HEK293 (cell line): ENCODE measurements around the gene BRD1.

ENCODE experiments used
- CTCF ChIA-PET: fragments of 350-600 bp; formaldehyde crosslinking; extraction: SDS; loops from one replicate; lab custom pipeline; 2021; ENCODE audit warnings: antibody characterized with exemption; lab: Yijun Ruan, JAX
- POLR2A ChIA-PET: fragments of 300-600 bp; formaldehyde crosslinking; extraction: SDS; loops from one replicate; lab custom pipeline; 2020; ENCODE audit warnings: antibody characterized with exemption, inconsistent platforms; lab: Yijun Ruan, JAX
- H3K27ac ChIP-seq: fragments of 200-500 bp; sonication (Bioruptor generic); 2 replicates; pipeline ENCODE4 v1.5.1; 2014; ENCODE audit warnings: low read depth, low read length, control low read depth, inconsistent platforms; ENCODE audit errors: extremely low read depth
- H3K36me3 ChIP-seq, 2 experiments: fragments of 200-500 bp in 1 of 2; sonication (Bioruptor generic) in 1 of 2; 1 replicate in 1 of 2; 2 replicates in 1 of 2; pipeline ENCODE4 v1.5.1; 2014 to 2017; ENCODE audit warnings: inconsistent platforms in 2 of 2, low read length in 2 of 2; ENCODE audit not compliant: control insufficient read depth in 2 of 2, insufficient read depth in 1 of 2
- H3K4me1 ChIP-seq: fragments of 200-500 bp; sonication (Bioruptor generic); 2 replicates; pipeline ENCODE4 v1.5.1; 2014; ENCODE audit warnings: mild to moderate bottlenecking, low read length, inconsistent platforms; ENCODE audit not compliant: control insufficient read depth, insufficient read depth
- H3K4me3 ChIP-seq: 2 replicates; pipeline ENCODE4 v1.5.1; 2011; ENCODE audit warnings: low read depth, mild to moderate bottlenecking, control low read depth, low read length, moderate library complexity
- H3K9me3 ChIP-seq: fragments of 200-500 bp; sonication (Bioruptor generic); 2 replicates; pipeline ENCODE4 v1.5.1; 2014; ENCODE audit warnings: low read depth, low read length, inconsistent platforms; ENCODE audit not compliant: control insufficient read depth, insufficient read depth
- AEBP2 ChIP-seq: fragments of 450-650 bp; formaldehyde crosslinking; IDR thresholded peaks from 2 replicates; pipeline ENCODE4 v1.5.1; 2016; ENCODE audit warnings: missing biosample characterization, missing genetic modification characterization, borderline replicate concordance
- KLF8 ChIP-seq: fragments of 450-650 bp; formaldehyde crosslinking; IDR thresholded peaks from 2 replicates; pipeline ENCODE4 v1.5.1; 2016; ENCODE audit warnings: missing biosample characterization, missing genetic modification characterization
- PRDM1 ChIP-seq: fragments of 450-650 bp; formaldehyde crosslinking; IDR thresholded peaks from 2 replicates; pipeline ENCODE4; 2016; ENCODE audit warnings: missing biosample characterization, missing genetic modification characterization
- REST ChIP-seq: fragments of 450-650 bp; formaldehyde crosslinking; IDR thresholded peaks from 2 replicates; pipeline ENCODE4 v1.5.1; 2016; ENCODE audit warnings: missing biosample characterization, missing genetic modification characterization
- SALL2 ChIP-seq: fragments of 450-650 bp; formaldehyde crosslinking; IDR thresholded peaks from 2 replicates; pipeline ENCODE4 v1.5.0; 2017; ENCODE audit warnings: missing biosample characterization, mild to moderate bottlenecking, missing genetic modification characterization, borderline replicate concordance
- SP7 ChIP-seq: fragments of 450-650 bp; formaldehyde crosslinking; IDR thresholded peaks from 2 replicates; pipeline ENCODE4 v1.5.1; 2016; ENCODE audit warnings: missing biosample characterization, missing genetic modification characterization
- ZFP3 ChIP-seq: fragments of 450-650 bp; formaldehyde crosslinking; IDR thresholded peaks from 2 replicates; pipeline ENCODE4 v1.5.1; 2016; ENCODE audit warnings: low read depth, missing biosample characterization, missing genetic modification characterization
- ZNF114 ChIP-seq: fragments of 450-650 bp; formaldehyde crosslinking; IDR thresholded peaks from 2 replicates; pipeline ENCODE4 v1.5.0; 2017; ENCODE audit warnings: missing biosample characterization, missing genetic modification characterization
- ZNF174 ChIP-seq: fragments of 450-650 bp; formaldehyde crosslinking; IDR thresholded peaks from 2 replicates; pipeline ENCODE4 v1.5.0; 2017; ENCODE audit warnings: missing biosample characterization, mild to moderate bottlenecking, missing genetic modification characterization
- ZNF266 ChIP-seq: fragments of 450-650 bp; formaldehyde crosslinking; IDR thresholded peaks from 2 replicates; pipeline ENCODE4 v1.5.1; 2016; ENCODE audit warnings: missing biosample characterization, missing genetic modification characterization, low read depth
- ZNF324 ChIP-seq: fragments of 450-650 bp; formaldehyde crosslinking; IDR thresholded peaks from 2 replicates; pipeline ENCODE4 v1.5.1; 2016; ENCODE audit warnings: missing biosample characterization, missing genetic modification characterization
- ZNF335 ChIP-seq: fragments of 450-650 bp; formaldehyde crosslinking; conservative IDR thresholded peaks from 2 replicates; pipeline ENCODE4 v1.5.1; 2016; ENCODE audit warnings: missing biosample characterization, missing genetic modification characterization
- ZNF350 ChIP-seq: fragments of 450-650 bp; formaldehyde crosslinking; IDR thresholded peaks from 2 replicates; pipeline ENCODE4 v1.5.0; 2017; ENCODE audit warnings: missing biosample characterization, mild to moderate bottlenecking, missing genetic modification characterization
- ZNF391 ChIP-seq: fragments of 450-650 bp; formaldehyde crosslinking; IDR thresholded peaks from 2 replicates; pipeline ENCODE4 v1.5.1; 2016; ENCODE audit warnings: low read depth, missing biosample characterization, missing genetic modification characterization, borderline replicate concordance
- ZNF404 ChIP-seq: fragments of 450-650 bp; formaldehyde crosslinking; IDR thresholded peaks from 2 replicates; pipeline ENCODE4 v1.5.1; 2017; ENCODE audit warnings: missing biosample characterization, missing genetic modification characterization
- ZNF416 ChIP-seq: fragments of 450-650 bp; formaldehyde crosslinking; IDR thresholded peaks from 2 replicates; pipeline ENCODE4 v1.5.1; 2016; ENCODE audit warnings: missing biosample characterization, missing genetic modification characterization
- ZNF433 ChIP-seq: fragments of 450-650 bp; formaldehyde crosslinking; IDR thresholded peaks from 2 replicates; pipeline ENCODE4 v1.5.1; 2016; ENCODE audit warnings: missing biosample characterization, missing genetic modification characterization, low read depth
- ZNF544 ChIP-seq: fragments of 450-650 bp; formaldehyde crosslinking; IDR thresholded peaks from 2 replicates; pipeline ENCODE4 v1.5.0; 2017; ENCODE audit warnings: missing biosample characterization, missing genetic modification characterization
- ZNF596 ChIP-seq: fragments of 450-650 bp; IDR thresholded peaks from 2 replicates; pipeline ENCODE4 v1.5.0; 2018; ENCODE audit warnings: missing biosample characterization, mild to moderate bottlenecking, missing genetic modification characterization, moderate library complexity
- ZNF629 ChIP-seq: fragments of 450-650 bp; formaldehyde crosslinking; IDR thresholded peaks from 2 replicates; pipeline ENCODE4 v1.5.1; 2017; ENCODE audit warnings: missing biosample characterization, missing genetic modification characterization
- ZNF701 ChIP-seq: fragments of 450-650 bp; formaldehyde crosslinking; IDR thresholded peaks from 2 replicates; pipeline ENCODE4 v1.5.1; 2016; ENCODE audit warnings: missing biosample characterization, missing genetic modification characterization
- ZNF776 ChIP-seq: fragments of 450-650 bp; formaldehyde crosslinking; IDR thresholded peaks from 2 replicates; pipeline ENCODE4 v1.5.0; 2017; ENCODE audit warnings: missing biosample characterization, missing genetic modification characterization, borderline replicate concordance
- TF ChIP-seq, protein P1 (sequence below): fragments of 450-650 bp; formaldehyde crosslinking; IDR thresholded peaks from 2 replicates; pipeline ENCODE4 v1.5.1; 2016; ENCODE audit warnings: missing biosample characterization, missing genetic modification characterization

The BRD1 gene

DNA sequence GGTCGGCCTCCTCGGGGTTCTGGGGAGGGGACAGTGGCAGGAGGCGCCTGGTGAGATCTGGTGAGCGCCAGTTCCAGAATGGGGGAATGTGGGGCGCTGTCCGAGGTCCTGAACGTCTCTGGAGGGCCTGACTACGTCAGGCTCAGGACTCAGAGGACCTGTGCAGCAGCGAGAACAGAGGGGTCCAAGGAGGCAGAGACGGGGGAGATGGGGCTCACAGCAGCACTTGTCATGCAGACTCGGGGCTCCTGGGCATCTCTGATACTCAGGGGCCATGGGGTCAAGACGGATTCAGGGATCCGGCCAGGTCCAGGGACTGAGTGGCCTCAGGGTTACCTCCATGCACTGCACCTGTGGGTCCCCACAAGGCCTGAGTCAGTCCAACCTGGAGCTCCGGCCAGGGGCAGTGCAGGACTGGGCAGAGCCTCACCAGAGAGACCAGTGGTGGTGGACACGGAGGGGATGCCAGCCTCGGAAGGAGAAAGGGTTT is 92.2 kb downstream of the BRD1 start:
- Histone ChIP-seq H3K27ac (no peak overlapping the region), H3K36me3 (no peaks in the 10 kb centered on the region), H3K9me3 (no peaks in the 10 kb centered on the region; the same call in 1 of the 2 replicates), H3K4me1 (no peaks in the 10 kb centered on the region), H3K4me3 (no peak overlapping the region)
- TF ChIP-seq ZNF701 (tag by site-specific recombination) (peak; percentile 63; the same call in 1 of the 2 replicates), REST (tag by site-specific recombination) (peak; percentile 93), ZNF266 (tag by site-specific recombination) (no peak)
- ChIA-PET CTCF (no interaction called here), POLR2A (interaction anchor here (1.0 kb wide), 1 partner anchor 11 kb away, joined by 3 read pairs; no protein-coding TSS in a partner anchor)

DNA sequence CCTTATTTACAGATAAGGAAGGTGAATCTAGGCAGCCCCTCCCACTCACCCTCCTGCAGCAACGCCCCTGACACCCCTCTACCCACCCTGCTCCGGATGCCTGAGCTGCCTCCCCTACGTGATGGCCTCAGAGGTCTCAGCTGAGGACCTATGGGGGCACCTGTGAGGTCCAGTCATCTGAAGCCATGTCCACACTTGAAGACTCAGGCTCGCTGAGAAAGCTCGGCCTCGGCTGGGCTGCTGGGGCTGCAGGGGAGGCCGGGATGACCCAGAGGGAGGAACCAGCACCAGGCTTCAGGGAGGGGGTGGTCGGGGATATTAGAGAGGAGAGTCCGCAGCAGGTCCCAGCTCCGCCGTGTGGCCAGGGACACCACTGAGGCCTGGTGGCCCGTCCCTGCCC is 92.8 kb downstream of the BRD1 start:
- no peaks in the 10 kb centered on the region for H3K4me1 ChIP-seq

DNA sequence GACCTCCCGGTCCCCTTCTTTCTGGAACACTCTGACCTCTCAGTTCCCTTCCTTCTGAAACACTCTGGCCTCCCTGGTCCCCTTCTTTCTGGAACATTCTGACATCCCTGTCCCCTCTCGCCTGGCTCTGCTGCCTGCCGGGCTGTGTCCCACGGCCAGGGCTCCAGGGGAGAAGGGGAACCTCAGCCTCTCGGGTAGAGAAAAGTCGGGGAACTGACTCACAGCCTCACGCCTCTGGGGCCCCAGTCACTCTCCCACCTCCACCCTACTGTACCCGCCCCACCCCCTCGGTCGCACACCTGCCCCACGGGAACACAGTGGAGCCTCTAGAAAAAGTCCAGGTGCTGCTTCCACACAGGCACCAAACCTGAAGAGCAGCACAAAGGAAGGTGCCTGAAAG is 93.3 kb downstream of the BRD1 start:
- POLR2A ChIA-PET = no interaction called here
- no peaks in the 10 kb centered on the region for H3K9me3 ChIP-seq
- CTCF ChIA-PET = interaction anchor here (1.0 kb wide), 1 partner anchor 10 kb away, joined by 4 read pairs; no protein-coding TSS in a partner anchor
- no peak overlapping the region for H3K27ac ChIP-seq
- TF ChIP-seq KLF8 (tag by site-specific recombination) (no peak), ZNF433 (tag by site-specific recombination) (no peak), ZNF596 (no peak), ZNF776 (tag by site-specific recombination) (no peak)
- H3K36me3 ChIP-seq = no peaks in the 10 kb centered on the region
- no peaks in the 10 kb centered on the region for H3K4me1 ChIP-seq
- H3K4me3 ChIP-seq = no peak overlapping the region

More for the DNA sequence above, 92.8 kb downstream of the BRD1 start:
- Histone ChIP-seq H3K9me3 (no peaks in the 10 kb centered on the region), H3K4me3 (no peak overlapping the region), H3K36me3 (no peaks in the 10 kb centered on the region), H3K27ac (no peak overlapping the region)
- CTCF ChIA-PET = no interaction called here
- POLR2A ChIA-PET = no interaction called here
- TF ChIP-seq ZNF350 (no peak), PRDM1 (tag by site-specific recombination) (no peak), ZNF404 (tag by site-specific recombination) (no peak), ZNF391 (tag by site-specific recombination) (no peak), SALL2 (tag by site-specific recombination) (no peak), ZNF544 (tag by site-specific recombination) (no peak), ZNF335 (tag by site-specific recombination) (no peak), KLF8 (tag by site-specific recombination) (no peak), ZNF174 (no peak), ZNF324 (no peak), SP7 (tag by site-specific recombination) (no peak), ZNF416 (tag by site-specific recombination) (no peak), ZNF629 (tag by site-specific recombination) (no peak), ZFP3 (tag by site-specific recombination) (no peak), AEBP2 (tag by site-specific recombination) (no peak), ZNF114 (tag by site-specific recombination) (no peak)
- TF ChIP-seq, protein P1, sequence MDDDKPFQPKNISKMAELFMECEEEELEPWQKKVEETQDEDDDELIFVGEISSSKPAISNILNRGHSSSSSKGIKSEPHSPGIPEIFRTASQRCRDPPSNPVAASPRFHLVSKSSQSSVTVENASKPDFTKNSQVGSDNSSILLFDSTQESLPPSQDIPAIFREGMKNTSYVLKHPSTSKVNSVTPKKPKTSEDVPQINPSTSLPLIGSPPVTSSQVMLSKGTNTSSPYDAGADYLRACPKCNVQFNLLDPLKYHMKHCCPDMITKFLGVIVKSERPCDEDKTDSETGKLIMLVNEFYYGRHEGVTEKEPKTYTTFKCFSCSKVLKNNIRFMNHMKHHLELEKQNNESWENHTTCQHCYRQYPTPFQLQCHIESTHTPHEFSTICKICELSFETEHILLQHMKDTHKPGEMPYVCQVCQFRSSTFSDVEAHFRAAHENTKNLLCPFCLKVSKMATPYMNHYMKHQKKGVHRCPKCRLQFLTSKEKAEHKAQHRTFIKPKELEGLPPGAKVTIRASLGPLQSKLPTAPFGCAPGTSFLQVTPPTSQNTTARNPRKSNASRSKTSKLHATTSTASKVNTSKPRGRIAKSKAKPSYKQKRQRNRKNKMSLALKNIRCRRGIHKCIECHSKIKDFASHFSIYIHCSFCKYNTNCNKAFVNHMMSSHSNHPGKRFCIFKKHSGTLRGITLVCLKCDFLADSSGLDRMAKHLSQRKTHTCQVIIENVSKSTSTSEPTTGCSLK (tag by site-specific recombination) = no peak
